DOHH2 (cell line): Measurements from ENCODE around the gene SUGCT.

Experiments
- H3F3A ChIP-seq: fragments of 200-600 bp; sonication (generic), shearing (Covaris generic); 2 replicates; pipeline ENCODE4 v1.6.0; 2016; ENCODE audit warnings: antibody characterized with exemption, mild to moderate bottlenecking; ENCODE audit not compliant: control insufficient read depth, insufficient read depth
- H3K27ac ChIP-seq: fragments of 200-600 bp; sonication (generic); 2 replicates; pipeline ENCODE4 v1.5.1; 2014; ENCODE audit warnings: low read depth, mild to moderate bottlenecking, low read length, moderate library complexity
- H3K27me3 ChIP-seq: fragments of 200-600 bp; sonication (generic); 2 replicates; pipeline ENCODE4 v1.6.1; 2014; ENCODE audit warnings: mild to moderate bottlenecking, low read length, mixed read lengths; ENCODE audit not compliant: control insufficient read depth
- H3K36me3 ChIP-seq: fragments of 200-600 bp; sonication (generic); 2 replicates; pipeline ENCODE4 v1.6.1; 2014; ENCODE audit warnings: mild to moderate bottlenecking, low read length, moderate library complexity, mixed read lengths; ENCODE audit not compliant: control insufficient read depth
- H3K4me1 ChIP-seq: fragments of 200-600 bp; sonication (generic); 2 replicates; pipeline ENCODE4 v1.6.1; 2014; ENCODE audit warnings: mild to moderate bottlenecking, low read length, mixed read lengths; ENCODE audit not compliant: control insufficient read depth
- H3K4me2 ChIP-seq: fragments of 200-600 bp; sonication (generic); 2 replicates; pipeline ENCODE4 v1.6.0; 2014; ENCODE audit warnings: mild to moderate bottlenecking, low read length, moderate library complexity
- H3K4me3 ChIP-seq: fragments of 200-600 bp; sonication (generic); 2 replicates; pipeline ENCODE4 v1.5.1; 2014; ENCODE audit warnings: mild to moderate bottlenecking, low read length, mixed read lengths
- H3K79me2 ChIP-seq: fragments of 200-600 bp; sonication (generic); 2 replicates; pipeline ENCODE4 v1.6.1; 2014; ENCODE audit warnings: mild to moderate bottlenecking, low read length, mixed read lengths; ENCODE audit not compliant: control insufficient read depth
- H3K9me2 ChIP-seq: fragments of 200-600 bp; sonication (generic); replicated peaks from 2 replicates; pipeline ENCODE4 v1.6.1; 2014; ENCODE audit warnings: mild to moderate bottlenecking, low read length, mixed read lengths; ENCODE audit not compliant: control insufficient read depth
- H3K9me3 ChIP-seq: fragments of 200-600 bp; sonication (generic); 2 replicates; pipeline ENCODE4 v1.6.1; 2014; ENCODE audit warnings: antibody characterized with exemption, low read length, mixed read lengths; ENCODE audit not compliant: control insufficient read depth, insufficient read depth
- H4K20me1 ChIP-seq: fragments of 200-600 bp; sonication (generic); 2 replicates; pipeline ENCODE4 v1.6.0; 2014; ENCODE audit warnings: low read depth, mild to moderate bottlenecking, antibody characterized with exemption, low read length, moderate library complexity; ENCODE audit not compliant: control insufficient read depth, insufficient read depth
- EZH2phosphoT487 ChIP-seq: fragments of 200-600 bp; sonication (generic); IDR thresholded peaks from 2 replicates; pipeline ENCODE4 v1.6.1; 2017; ENCODE audit warnings: borderline replicate concordance, mild to moderate bottlenecking, antibody characterized with exemption, low read length, moderate library complexity, mixed read lengths
- TF ChIP-seq, protein P1 (sequence below): fragments of 200-600 bp; sonication (generic); IDR thresholded peaks from one replicate; pipeline ENCODE4 v1.5.1; 2014; ENCODE audit warnings: antibody characterized with exemption, mild to moderate bottlenecking, low read depth, low read length; ENCODE audit not compliant: poor library complexity, severe bottlenecking

Gene SUGCT

DNA sequence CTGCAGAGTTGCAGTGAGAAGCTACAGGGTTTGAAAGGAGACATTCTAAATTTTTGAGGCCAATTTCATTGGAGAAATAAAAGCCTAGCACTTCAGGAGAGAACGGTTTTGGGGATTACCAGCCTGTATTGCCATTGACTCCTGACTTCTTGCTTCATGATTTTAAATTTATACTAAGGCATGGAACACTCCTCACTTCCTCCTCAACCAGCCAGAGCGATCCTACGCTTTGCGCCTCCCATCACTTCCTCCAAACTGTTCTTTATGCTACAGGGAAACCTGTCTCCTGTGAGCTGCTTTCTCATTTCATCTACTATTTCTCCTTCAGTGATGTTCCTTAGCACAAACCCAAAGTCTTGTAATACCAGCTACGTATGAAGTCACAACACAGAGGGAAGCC is 495.1 kb downstream of the SUGCT start:
- Histone ChIP-seq H3K27me3 (no peaks in the 10 kb centered on the region), H3K27ac (no peak overlapping the region), H4K20me1 (no peaks in the 10 kb centered on the region), H3K9me2 (no peaks in the 10 kb centered on the region), H3K36me3 (no peaks in the 10 kb centered on the region), H3K9me3 (no peaks in the 10 kb centered on the region), H3K79me2 (no peaks in the 10 kb centered on the region), H3F3A (no peaks in the 10 kb centered on the region), H3K4me2 (no peak overlapping the region), H3K4me3 (no peak overlapping the region), H3K4me1 (no peaks in the 10 kb centered on the region)
- no peak for TF ChIP-seq EZH2phosphoT487
- TF ChIP-seq, protein P1, sequence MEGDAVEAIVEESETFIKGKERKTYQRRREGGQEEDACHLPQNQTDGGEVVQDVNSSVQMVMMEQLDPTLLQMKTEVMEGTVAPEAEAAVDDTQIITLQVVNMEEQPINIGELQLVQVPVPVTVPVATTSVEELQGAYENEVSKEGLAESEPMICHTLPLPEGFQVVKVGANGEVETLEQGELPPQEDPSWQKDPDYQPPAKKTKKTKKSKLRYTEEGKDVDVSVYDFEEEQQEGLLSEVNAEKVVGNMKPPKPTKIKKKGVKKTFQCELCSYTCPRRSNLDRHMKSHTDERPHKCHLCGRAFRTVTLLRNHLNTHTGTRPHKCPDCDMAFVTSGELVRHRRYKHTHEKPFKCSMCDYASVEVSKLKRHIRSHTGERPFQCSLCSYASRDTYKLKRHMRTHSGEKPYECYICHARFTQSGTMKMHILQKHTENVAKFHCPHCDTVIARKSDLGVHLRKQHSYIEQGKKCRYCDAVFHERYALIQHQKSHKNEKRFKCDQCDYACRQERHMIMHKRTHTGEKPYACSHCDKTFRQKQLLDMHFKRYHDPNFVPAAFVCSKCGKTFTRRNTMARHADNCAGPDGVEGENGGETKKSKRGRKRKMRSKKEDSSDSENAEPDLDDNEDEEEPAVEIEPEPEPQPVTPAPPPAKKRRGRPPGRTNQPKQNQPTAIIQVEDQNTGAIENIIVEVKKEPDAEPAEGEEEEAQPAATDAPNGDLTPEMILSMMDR, result no peak

DNA sequence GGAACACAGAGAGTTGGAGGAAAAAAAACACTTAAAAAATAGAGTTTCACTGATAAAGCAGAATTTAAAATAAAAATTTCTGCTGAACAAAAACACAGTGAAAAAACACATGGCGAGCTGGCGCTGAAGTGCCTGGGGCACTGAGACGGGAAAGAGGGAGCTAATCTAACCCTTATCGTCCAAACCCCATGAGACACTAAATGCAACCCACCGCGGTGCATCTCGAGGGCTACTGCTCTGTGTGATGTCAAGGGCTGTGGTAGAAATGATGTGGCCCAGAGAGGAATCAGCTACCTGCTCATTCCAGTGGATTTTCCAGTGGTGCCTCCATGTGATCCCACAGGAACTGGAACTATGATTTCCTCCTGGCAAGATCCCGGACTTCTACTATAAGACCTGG is 499.3 kb downstream of the SUGCT start:
- Histone ChIP-seq H3K9me2 (no peaks in the 10 kb centered on the region), H3K4me1 (no peaks in the 10 kb centered on the region), H4K20me1 (no peaks in the 10 kb centered on the region), H3K4me2 (no peak overlapping the region), H3F3A (no peaks in the 10 kb centered on the region), H3K27ac (no peak overlapping the region), H3K9me3 (no peaks in the 10 kb centered on the region), H3K27me3 (no peaks in the 10 kb centered on the region), H3K36me3 (no peaks in the 10 kb centered on the region), H3K4me3 (no peak overlapping the region), H3K79me2 (no peaks in the 10 kb centered on the region)
- TF ChIP-seq EZH2phosphoT487, result no peak
- TF ChIP-seq, protein P1, result no peak

DNA sequence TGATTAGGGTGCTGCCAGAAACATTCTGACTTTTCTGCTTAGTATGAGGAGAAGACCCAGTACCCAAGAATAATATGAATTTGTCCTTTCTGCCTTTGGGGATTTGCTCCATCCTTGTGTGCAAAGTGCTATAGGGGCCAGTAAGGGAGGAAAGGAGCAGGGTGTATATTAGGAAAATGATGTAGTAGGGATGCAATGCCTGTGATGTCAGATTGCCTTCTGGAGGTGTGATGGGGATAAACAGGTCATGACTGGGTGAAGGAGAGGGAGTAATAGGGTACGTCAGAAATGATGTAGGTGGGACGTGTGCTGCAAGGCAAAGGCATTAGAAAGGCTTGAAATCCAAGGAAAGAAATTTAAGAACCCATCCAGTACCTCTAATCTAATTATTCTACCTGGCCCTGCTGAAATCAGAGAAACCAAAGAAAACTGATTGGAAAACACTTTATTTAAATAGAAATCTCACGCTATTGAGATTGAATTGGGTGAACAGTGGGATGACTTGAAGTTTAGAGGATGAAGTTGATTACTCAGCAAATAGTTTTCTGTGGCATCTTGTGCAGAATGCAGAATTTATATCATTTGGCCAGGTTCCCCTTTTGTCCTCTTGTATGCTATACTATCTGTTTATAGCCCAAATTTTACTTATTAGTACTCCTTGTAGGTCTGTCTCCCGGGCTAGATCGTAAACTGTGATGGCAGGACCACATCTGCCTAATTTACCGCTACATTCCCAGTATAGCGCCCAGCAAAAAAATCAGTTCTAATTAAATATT is 503.9 kb downstream of the SUGCT start:
- Histone ChIP-seq H3K9me2 (no peaks in the 10 kb centered on the region), H3K9me3 (no peaks in the 10 kb centered on the region), H3K4me2 (no peak overlapping the region), H3K4me3 (no peak overlapping the region), H4K20me1 (no peaks in the 10 kb centered on the region), H3K36me3 (no peaks in the 10 kb centered on the region), H3F3A (no peaks in the 10 kb centered on the region), H3K79me2 (no peaks in the 10 kb centered on the region), H3K27ac (no peak overlapping the region), H3K4me1 (no peaks in the 10 kb centered on the region), H3K27me3 (no peaks in the 10 kb centered on the region)
- TF ChIP-seq, protein P1, result no peak
- no peak for TF ChIP-seq EZH2phosphoT487
